DMS53 (cell line): Measurements from ENCODE around the gene SCRN2.

Experiments used
- DNase-seq: peaks from one replicate; lab custom pipeline; 2025; lab: John Stamatoyannopoulos, UW

The SCRN2 gene

GRCh38 chr17:47821031-47821423, 20.0 kb downstream of the SCRN2 start:
- DNase-seq, result no peak

GRCh38 chr17:47820033-47820789, 20.9 kb downstream of the SCRN2 start:
- no peak for DNase-seq

- no peak for DNase-seq
These were observed 21.6 kb downstream of the SCRN2 start for GRCh38 chr17:47819475-47819874.

- no peak for DNase-seq
These were observed 22.9 kb downstream of the SCRN2 start for GRCh38 chr17:47818002-47818695.

GRCh38 chr17:47816947-47817346, 24.1 kb downstream of the SCRN2 start:
- DNase-seq, result no peak

GRCh38 chr17:47816111-47816735, 24.9 kb downstream of the SCRN2 start:
- DNase-seq, result no peak

- no peak for DNase-seq
These were observed 25.8 kb downstream of the SCRN2 start for GRCh38 chr17:47815106-47815918.

GRCh38 chr17:47813512-47814031, 27.5 kb downstream of the SCRN2 start:
- no peak for DNase-seq

GRCh38 chr17:47813077-47813476, 28.0 kb downstream of the SCRN2 start:
- no peak for DNase-seq

- DNase-seq, result no peak
These were observed 28.7 kb downstream of the SCRN2 start for GRCh38 chr17:47812146-47812920.

- no peak for DNase-seq
These were observed 29.4 kb downstream of the SCRN2 start for GRCh38 chr17:47811709-47812108.

GRCh38 chr17:47810901-47811635, 30.0 kb downstream of the SCRN2 start:
- DNase-seq, result no peak

- DNase-seq, result peak; percentile 90
These were observed 30.8 kb downstream of the SCRN2 start for GRCh38 chr17:47810200-47810821.

GRCh38 chr17:47808830-47809480, 32.1 kb downstream of the SCRN2 start:
- no peak for DNase-seq

- DNase-seq, result no peak
These were observed 32.8 kb downstream of the SCRN2 start for GRCh38 chr17:47808036-47808829.

- no peak for DNase-seq
These were observed 33.7 kb downstream of the SCRN2 start for GRCh38 chr17:47807421-47807820.

- DNase-seq, result no peak
These were observed 34.2 kb downstream of the SCRN2 start for GRCh38 chr17:47806913-47807255.

GRCh38 chr17:47806026-47806912, 34.8 kb downstream of the SCRN2 start:
- no peak for DNase-seq
